ENCODE data around the gene CHD3. TPM values are rescaled to one million over a fixed set of nuclear protein-coding genes. Genes with fewer than 3 reads are reported as not detected.
A peak's percentile ranks its signal among the peaks of the same experiment; 100 is the strongest.
"Not testable (repeated sequence)": the region's sequence is repeated elsewhere in the genome, so short reads cannot be mapped to it uniquely, and the experiment has no call there.

Gene CHD3
- total RNA-seq, 1 experiment from 2014 or later: 73.7 TPM

DNA sequence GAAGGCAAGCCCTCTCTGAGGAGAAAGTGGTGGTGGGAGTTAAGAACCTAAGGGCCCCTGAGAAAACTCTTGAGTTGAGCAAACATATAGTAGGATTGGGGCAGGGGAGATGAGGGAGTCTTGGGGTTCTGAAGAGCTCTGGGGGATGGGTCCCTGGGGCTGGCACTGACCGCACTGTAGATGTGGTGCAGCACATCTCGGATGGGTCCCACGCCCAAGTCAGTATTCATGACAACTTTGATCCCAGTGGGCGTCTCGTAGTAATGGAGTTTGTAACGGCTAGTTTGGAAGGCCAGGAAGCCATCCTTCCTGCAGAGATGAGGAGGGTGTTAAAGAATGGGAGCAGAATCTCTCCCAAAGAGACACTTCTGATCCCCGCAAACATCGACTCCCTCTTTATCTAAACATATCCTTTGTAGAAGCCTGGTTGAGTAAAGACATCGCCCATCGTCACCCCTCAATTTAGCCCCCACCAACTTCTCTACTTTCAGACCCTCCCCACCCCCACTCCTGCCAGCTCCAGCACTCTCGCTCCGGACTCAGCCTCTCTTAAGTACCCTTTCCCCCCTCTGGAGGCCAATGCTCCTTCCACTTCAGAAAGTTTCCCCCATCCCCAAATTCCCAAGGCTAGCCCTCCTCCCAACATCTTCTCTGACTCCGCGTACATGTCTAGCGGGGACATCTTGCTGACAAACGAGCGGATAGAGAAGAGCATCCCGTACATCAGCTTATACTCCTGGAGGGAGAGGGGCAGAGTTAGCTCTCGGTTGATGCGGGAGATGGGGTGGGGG lies 42.4 kb downstream of the CHD3 start:
- no peak for DNase-seq (ENCODE audit: extremely low read depth, low read depth)

DNA sequence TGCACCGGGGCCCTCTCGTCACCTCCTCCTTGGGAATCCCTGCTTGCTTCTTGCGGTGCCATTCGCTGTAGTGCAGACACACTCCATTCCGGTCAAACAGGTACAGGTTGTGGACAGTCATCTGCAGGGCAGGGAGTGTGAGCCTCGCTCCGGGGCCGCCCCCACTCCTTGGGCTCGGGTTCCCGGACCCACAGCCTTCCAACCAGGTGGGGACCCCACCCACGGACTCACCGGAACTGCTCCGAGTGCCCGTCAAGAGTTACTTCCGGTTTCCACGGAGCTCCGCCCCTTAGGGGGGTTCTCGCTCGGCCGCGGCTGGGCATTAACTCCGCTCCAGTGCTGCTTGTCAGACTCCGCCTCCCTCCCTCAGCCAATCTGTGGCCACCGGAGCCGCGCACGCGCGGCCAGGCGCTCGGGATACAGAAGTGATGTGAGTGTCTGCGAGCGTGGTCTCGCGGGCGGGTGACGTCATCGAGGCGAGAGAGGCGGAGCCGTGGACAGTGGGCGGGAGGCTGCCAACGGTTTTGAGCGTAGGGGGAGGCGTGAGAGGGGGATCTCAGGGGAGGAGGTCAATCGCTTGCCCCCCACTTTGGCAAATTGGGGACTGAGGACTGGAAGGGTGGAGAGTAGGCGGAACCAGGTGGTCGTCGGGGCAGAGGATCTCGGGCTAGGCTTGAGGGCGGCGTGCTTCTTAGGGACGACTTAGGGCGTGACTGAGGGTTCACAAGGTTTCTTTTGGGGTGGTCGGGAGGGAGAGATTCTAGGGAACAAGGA lies 43.3 kb downstream of the CHD3 start, which contains the start of the genes CNTROB and TRAPPC1:
CNTROB (plus strand) TSS at position 498 of the 774 bp plus-strand sequence. CDS start 874 bp downstream, outside the sequence.
TRAPPC1 (minus strand) TSS at position 238 of the 774 bp plus-strand sequence; CDS start at position 121, 117 bp downstream.
- peak; percentile 99 for DNase-seq (ENCODE audit: extremely low read depth, low read depth)

DNA sequence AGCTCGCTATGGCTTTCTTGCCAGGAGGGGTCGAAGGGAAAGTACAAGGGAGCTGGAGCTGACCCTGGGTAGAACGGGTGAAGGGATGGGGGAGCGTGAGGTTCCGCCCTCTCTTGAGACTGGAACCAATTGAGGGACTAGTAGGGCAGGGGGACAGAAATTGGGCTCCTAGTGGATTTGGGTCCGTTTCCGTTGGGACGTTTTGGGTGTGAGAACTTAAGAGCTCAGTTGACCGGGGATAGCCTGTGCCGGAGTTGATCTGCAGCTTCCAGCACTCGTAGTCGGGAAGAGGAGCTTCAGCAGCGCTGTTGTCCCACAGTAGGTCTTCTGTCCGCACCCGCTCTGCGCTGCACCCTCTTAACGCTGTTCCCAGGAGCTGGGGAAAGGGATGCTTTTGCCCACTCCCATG lies 43.9 kb downstream of the CHD3 start:
- DNase-seq (ENCODE audit: extremely low read depth, low read depth): no peak

DNA sequence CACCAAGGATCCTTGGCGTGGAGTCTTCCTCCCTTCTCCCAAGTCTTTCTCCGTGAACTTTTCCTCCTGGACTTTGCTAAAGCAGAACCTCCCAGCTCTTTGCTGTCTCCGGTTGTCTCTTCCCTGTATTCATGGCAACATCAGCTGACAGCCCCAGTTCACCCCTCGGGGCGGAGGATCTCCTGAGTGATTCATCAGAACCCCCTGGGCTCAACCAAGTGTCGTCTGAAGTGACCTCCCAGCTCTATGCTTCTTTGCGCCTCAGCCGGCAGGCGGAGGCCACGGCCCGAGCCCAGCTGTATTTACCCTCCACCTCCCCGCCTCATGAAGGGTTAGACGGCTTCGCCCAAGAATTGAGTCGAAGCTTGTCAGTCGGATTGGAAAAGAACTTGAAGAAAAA lies 44.4 kb downstream of the CHD3 start:
- DNase-seq (ENCODE audit: extremely low read depth, low read depth): no peak

DNA sequence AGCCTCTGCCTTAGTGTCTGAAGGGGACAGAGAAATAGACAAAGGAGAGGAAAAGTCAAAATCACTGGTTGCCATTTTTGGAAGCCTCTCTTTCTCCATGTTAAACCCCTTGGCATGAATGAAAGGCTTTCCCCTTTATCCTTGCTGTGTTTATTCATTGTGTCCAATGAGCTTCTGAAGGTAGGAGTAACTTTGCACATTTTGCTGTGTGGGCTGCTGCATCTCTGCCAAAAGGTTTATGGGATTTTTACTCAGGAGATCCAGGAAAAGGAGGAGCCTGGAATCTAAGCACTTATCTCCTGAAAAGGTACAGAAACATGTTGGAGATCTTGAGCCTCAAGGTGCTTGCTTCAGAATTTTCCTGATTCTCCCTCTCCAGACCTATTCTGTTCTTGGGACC lies 47.3 kb downstream of the CHD3 start:
- no peak for DNase-seq (ENCODE audit: extremely low read depth, low read depth)

DNA sequence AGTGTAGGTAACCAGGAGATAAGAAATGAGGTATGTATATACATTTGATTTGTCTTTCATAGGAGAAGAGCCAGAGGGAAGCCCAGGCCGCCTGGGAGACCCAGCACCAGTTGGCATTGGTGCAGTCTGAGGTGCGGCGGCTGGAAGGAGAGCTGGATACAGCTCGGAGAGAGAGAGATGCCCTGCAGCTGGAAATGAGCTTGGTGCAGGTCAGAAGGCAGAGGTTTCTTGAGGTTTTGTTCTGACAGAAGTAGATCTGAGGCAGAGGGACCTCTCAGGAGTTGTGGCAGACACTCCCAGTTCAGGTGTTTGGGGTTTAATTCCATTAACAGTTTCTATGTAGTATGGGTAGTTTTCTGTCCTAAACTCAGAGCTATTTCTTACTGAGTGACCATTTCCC lies 51.4 kb downstream of the CHD3 start:
- DNase-seq (ENCODE audit: extremely low read depth, low read depth): no peak

DNA sequence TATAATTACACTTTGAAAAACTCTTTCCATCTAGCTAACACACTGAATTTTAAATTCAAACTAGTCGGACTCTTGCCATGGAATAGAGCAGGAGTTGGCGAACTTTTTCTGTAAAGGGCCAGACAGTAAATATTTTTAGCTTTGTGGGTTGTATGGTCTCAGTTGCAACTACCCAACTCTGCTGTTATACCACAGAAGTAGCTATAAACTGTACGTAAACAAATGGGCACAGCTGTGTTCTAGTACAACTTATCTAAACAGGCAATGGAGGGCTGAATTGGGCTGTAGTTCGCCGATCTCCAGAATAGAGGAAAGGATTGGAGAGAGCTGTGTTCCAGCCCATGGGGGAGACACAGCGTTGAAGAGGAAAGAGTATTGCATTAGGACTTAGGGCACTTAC lies 52.2 kb downstream of the CHD3 start:
- no peak for DNase-seq (ENCODE audit: extremely low read depth, low read depth)

DNA sequence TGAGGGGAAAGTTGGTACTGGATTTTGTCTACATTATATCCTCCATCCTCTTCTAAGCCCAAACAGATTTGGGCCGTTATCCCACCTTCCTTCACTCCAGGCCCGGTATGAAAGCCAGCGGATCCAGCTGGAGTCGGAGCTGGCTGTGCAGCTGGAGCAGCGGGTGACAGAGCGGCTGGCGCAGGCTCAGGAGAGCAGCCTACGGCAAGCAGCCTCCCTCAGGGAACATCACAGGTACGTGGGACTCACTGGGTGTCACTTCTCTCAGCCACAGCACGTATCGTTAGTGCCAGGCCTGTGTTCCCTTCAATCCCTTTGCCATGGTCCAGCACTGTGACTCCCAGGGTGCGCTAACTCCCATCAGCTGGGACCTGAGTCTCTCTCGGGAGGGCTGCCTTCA lies 54.7 kb downstream of the CHD3 start:
- DNase-seq (ENCODE audit: extremely low read depth, low read depth): no peak

DNA sequence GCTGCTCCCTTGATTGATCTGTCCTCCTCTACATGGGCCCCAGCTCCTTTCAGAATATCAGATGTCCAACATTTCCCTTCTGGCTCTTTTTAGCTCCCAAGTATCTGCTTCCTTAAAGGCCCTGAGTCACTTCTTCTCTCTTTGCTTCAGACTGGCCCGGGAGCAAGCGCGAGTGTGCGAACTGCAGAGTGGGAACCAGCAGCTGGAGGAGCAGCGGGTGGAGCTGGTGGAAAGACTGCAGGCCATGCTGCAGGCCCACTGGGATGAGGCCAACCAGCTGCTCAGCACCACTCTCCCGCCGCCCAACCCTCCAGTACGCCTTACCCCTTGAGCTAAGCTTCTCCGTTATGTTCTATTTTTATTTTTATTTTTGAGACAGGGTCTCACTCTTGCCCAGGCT lies 55.7 kb downstream of the CHD3 start:
- DNase-seq (ENCODE audit: extremely low read depth, low read depth): no peak

DNA sequence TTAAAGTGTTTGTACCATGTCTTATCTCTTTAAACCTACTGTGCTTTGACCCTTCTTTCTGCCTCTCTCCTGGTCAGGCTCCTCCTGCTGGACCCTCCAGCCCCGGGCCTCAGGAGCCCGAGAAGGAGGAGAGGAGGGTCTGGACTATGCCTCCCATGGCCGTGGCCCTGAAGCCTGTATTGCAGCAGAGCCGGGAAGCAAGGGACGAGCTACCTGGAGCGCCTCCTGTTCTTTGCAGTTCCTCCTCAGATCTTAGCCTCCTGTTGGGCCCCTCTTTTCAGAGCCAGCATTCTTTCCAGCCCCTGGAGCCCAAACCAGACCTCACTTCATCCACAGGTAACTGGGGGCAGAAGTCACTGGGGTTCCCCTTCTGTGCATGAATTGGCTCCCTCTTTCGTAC lies 57.1 kb downstream of the CHD3 start:
- DNase-seq (ENCODE audit: extremely low read depth, low read depth): no peak

DNA sequence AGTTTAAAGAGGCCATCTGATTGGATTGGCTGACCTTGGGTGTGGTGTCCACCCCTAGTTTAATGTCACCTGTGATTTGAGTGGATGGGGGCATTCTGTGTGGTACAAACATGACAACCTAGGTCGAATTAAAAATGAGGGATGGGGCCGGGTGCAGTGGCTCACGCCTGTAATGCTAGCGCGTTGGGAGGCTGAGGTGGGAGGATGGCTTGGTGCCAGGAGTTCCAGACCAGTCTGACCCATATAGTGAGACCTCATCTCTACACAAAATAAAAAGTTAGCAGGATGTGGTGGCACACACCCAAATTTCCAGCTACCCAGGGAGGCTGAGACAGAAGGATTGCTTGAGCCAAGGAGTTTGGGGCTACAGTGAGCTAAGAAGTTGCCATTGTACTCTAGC lies 57.9 kb downstream of the CHD3 start:
- no peak for DNase-seq (ENCODE audit: extremely low read depth, low read depth)

DNA sequence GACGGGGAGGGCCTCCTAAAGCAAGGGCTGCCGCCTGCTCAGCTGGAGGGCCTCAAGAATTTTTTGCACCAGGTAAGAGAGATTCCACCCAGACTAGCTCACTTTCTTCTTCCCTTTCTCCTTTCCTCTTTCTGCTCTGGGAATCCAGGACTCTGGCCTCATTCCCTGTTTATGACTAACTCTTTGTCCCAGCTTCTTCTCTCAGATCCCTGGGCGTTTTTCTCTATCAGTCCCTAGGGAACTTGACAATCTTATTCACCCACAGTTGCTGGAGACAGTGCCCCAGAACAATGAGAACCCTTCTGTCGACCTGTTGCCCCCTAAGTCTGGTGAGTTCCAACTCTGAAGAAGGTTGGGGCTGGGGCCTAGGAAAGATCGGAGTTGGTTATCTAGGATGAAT lies 59.1 kb downstream of the CHD3 start:
- no peak for DNase-seq (ENCODE audit: extremely low read depth, low read depth)

DNA sequence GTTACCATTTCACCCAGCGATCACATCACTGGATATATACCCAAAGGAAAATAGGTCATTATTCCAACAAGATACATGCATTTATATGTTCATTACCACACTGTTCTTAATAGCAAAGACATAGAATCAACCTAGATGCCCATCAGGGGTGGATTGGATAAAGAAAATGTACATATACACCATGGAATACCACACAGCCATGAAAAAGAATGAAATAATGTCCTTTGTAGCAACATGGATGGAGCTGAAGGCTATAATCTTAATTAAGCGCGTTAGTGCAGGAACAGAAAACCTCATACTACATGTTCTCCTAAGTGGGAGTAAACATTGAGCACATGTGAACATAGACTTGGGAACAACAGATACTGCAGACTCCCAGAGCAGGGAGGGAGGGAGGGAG lies 62.0 kb downstream of the CHD3 start:
- no peak for DNase-seq (ENCODE audit: extremely low read depth, low read depth)

DNA sequence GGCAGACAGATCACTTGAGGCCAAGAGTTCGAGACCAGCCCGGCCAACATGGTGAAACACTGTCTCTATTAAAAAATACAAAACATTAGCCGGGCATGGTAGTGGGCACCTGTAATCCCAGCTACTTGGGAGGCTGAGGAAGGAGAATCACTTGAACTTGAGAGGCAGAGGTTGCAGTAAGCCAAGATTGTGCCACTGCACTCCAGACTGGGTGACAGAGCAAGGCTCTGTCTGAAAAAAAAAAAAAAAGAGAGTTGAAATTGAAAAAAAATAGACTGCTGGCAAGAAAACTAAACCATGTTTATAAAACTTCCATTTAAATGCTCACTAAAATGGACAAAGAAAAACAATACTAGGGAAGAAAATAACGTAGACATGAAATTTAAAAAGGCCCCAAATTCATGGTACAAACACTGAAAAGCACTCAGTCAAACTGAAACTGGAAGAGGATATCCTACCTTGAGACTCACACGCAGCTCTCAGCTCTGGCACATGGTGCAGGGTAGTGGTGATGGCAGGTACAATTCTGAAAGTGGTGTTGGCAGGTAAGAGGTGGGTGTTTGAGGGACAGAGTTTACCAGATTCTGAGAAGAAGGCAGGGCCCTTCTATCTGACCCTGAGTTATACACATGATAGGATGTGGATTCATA lies 62.7 kb downstream of the CHD3 start:
- no peak for DNase-seq (ENCODE audit: extremely low read depth, low read depth)

DNA sequence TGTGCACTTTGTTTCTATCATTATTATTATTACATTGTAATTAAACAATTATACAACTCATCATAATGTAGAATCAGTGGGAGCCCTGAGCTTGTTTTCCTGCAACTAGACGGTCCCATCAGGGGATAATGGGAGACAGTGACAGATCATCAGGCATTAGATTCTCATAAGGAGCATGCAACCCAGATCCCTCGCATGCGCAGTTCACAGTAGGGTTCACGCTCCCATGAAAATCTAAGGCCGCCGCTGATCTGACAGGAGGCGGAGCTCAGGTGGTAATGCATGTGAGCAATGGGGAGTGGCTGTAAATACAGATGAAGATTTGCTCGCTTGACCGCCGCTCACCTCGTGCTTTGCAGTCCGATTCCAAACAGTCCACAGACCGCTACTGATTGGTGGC lies 64.7 kb downstream of the CHD3 start:
- not testable (repeated sequence) for DNase-seq (ENCODE audit: extremely low read depth, low read depth)

DNA sequence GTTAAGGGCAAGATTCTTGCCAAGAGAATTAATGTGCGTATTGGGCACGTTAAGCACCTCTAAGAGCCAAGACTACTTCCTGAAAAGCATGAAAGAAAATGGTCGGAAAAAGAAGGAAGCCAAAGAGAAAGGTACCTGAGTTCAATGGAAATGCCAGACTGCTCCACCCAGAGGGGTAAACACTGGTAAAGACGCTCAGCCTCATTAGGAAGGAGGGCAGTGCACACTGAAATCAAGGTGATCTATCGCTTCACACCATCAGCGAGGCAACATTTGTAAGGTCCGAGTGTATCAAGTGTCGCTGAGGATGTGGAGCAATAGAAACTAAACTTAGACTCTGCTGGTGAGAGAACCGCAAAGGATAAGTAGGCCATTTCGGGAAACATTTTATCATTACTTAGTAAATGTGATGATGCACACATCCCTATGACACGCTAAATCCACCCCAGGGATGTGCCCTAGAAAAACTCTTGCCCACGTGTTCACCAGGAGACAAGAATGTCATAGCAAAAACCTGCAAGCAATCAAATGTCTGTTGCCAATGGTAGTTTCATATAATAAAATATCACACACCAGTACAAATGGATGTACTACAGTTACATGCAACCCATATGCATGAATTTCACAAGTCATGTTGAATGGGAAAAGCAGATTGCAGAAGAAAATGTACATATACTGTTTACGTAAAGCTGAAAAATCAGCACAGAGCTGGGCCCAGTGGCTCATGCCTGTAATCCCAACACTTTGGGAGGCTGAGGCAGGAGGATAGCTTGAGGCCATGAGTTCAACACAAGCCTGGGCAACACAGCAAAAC lies 67.0 kb downstream of the CHD3 start:
- DNase-seq (ENCODE audit: extremely low read depth, low read depth): no peak

DNA sequence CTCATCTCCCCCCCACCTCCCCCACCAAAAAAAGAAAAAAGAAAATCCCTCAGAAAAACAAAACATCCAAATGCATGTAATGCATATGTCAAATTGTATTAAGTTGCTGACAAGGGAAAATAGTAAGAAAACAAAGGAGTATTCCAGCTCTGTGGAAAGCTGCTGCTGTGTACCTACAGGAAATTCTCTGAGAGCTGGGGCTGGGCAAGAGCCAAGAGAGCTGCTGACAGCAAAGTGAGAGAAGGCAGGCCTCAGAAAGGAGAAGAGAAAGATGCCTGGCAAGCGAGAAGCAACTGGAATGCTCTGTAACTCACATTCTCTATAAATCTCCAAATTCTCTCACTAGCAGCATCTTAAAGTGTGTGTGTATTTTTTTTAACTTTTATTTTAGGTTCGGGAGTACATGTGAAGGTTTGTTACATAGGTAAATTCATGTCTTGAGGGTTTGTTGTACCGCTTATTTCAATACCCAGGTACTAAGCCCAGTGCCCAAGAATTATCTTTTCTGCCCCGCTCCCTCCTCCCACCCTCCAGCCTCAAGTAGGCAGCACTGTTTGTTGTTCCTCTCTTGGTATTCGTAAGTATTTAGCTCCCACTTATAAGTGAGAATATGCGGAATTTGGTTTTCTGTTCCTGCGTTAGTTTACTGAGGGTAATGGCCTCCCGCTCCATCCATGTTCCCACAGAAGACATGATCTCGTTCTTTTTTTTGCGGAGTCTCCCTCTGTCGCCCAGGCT lies 67.8 kb downstream of the CHD3 start:
- no peak for DNase-seq (ENCODE audit: extremely low read depth, low read depth)

DNA sequence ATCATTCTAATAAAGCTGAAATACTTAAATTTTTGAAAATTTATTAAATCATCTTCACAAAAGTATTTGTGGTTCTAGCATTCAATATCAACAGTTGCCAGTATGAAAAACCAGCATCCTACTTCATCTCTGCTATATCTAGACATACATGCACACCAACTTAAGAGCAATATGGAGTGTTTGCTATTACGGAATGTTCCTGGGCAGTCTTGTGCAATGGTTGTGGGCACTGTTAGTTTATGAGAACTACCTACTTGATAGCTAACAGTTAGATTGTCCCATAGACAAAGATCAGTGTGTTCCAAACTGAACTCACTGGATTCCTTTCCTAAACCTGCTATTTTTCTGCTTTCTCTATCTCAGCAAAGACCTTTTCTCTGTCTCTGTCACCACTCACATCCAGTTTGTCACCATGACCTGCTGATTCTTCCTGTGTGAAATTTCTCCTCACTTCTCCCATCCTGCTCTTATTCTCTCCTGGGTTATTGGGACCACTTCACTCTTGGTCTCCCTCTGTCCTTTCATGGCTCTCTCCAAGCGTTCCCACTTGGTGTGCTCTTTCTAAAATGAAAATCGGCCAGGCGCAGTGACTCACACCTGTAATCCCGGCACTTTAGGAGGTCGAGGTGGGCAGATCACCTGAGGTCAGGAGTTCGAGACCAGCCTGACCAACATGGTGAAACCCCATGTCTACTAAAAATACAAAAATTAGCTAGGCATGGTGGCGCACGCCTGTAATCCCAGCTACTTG lies 71.1 kb downstream of the CHD3 start:
- DNase-seq (ENCODE audit: extremely low read depth, low read depth): no peak

DNA sequence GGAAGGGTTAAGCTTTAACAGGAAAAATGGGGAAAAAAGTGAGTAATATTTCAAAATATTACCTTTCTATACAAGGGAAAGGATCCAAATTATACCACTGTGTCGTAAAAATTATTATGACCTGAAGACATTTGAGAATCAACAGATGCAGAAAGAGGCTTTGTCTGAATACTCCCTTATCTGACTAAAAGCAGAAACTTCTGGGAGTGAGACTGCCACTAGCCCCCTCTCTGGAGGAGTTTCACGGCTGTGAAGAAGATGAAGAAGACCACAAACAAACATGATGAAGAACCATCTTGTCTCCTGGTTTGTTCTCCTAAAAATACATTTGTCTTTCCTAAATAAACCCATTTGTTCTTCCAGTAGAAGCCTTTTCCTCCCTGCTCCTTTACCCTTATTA lies 72.8 kb downstream of the CHD3 start:
- no peak for DNase-seq (ENCODE audit: extremely low read depth, low read depth)

All from NCI-H460 (cell line).